Activated T-cell treated with anti-CD3 and anti-CD28 coated beads, Interleukin-2, amount 50 U/mL, for 72 hours (primary cell): Measurements from ENCODE around the gene DIO1. TPM values are rescaled to one million over a fixed set of nuclear protein-coding genes. Genes with fewer than 3 reads are reported as not detected.
A peak's percentile ranks its signal among the peaks of the same experiment; 100 is the strongest.

Experiments
- ATAC-seq, 2 donors: fragments of 150-1000 bp; cut with Tn5 transposase; replicated peaks in 1 of 2; 2 replicates each; pipeline ENCODE4 v1.10.0; 2021; ENCODE audit warnings: moderate library complexity in 2 of 2, mild to moderate bottlenecking in 1 of 2
- DNase-seq, 2 donors: peaks; one replicate each; pipeline ENCODE4 v3.0.0; 2021 to 2022; ENCODE audit warnings: mixed read lengths in 1 of 2
- H3K27ac Mint-ChIP-seq: one replicate; pipeline ENCODE4 v1.8.0; 2022; ENCODE audit warnings: mild to moderate bottlenecking, moderate library complexity, mixed read lengths
- H3K27me3 Mint-ChIP-seq: one replicate; pipeline ENCODE4 v1.8.0; 2022; ENCODE audit warnings: low read depth, mixed read lengths
- H3K36me3 Mint-ChIP-seq, 2 donors: one replicate each; pipeline ENCODE4 v1.8.0; 2022; ENCODE audit warnings: mixed read lengths in 2 of 2, mild to moderate bottlenecking in 1 of 2; ENCODE audit not compliant: insufficient read depth in 2 of 2
- H3K4me1 Mint-ChIP-seq: one replicate; pipeline ENCODE4 v1.8.0; 2022; ENCODE audit warnings: low read depth, mixed read lengths
- H3K4me3 Mint-ChIP-seq, 2 donors: one replicate each; pipeline ENCODE4 v1.8.0; 2022; ENCODE audit warnings: mild to moderate bottlenecking in 2 of 2, mixed read lengths in 2 of 2, moderate library complexity in 2 of 2
- H3K9me3 Mint-ChIP-seq, 2 donors: one replicate each; pipeline ENCODE4 v1.8.0; 2022; ENCODE audit warnings: mixed read lengths in 2 of 2
- total RNA-seq, 2 donors: library from RNA; stranded (reverse); gene quantifications; one replicate each; pipeline ENCODE4 v1.2.3, GENCODE V29; 2022

The DIO1 gene
- total RNA-seq, 2 donors from 2014 or later, result not detected

DNA sequence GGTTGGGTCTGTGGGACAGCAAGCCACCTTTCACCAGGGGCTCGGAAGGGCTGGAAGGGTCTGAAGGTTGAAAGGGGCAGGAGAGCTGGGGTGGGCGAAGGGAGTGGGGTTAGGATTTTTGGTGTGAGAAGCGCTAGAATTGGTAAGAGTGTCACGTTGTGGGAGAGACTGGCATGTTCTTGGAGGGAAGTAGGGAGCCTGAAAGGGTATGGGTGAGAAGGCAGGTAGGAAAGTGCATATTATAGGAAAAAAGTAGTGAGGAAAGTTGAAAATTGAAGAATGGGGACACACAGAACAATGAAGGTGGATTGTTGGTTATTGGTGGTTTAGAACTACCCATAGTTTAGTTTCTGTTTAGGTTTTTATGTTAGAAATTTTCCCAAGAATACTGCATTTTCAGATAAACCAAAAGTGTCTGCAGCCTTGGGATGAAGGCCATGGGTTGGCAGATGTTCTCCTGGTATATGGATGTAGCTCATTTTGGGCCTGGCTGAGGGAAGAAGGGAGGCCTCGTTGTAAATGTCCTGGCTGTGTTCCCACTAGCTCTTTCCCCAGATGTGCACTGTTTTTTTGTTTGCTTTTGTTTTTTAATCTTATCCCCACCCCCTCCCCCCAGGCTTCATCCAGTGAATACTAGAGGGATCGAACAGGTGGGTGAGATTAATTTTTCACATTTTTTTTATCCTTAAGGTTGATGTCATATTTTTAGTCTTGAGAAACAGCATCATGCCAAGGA is 53.4 kb downstream of the DIO1 start:
- no peaks in the 10 kb centered on the region for H3K9me3 Mint-ChIP-seq
- H3K27me3 Mint-ChIP-seq, result no peaks in the 10 kb centered on the region
- ATAC-seq (no peak), DNase-seq (no peak)
- peaks cover 56% of the 10 kb centered on the region for H3K4me1 Mint-ChIP-seq
- peak overlapping the region; percentile 92 for H3K27ac Mint-ChIP-seq
- peaks cover 3 to 11% of the 10 kb centered on the region in 2 donors for H3K36me3 Mint-ChIP-seq
- peak overlapping the region; percentile 95 to 99 for H3K4me3 Mint-ChIP-seq

- H3K4me1 Mint-ChIP-seq, result peaks cover 46% of the 10 kb centered on the region
- peak overlapping the region; percentile 54 for H3K27ac Mint-ChIP-seq
- DNase-seq, result no peak
- H3K9me3 Mint-ChIP-seq, result no peaks in the 10 kb centered on the region
- H3K4me3 Mint-ChIP-seq, result peak overlapping the region; percentile 25 to 95
- H3K36me3 Mint-ChIP-seq, result peaks cover 3 to 18% of the 10 kb centered on the region in 2 donors
- H3K27me3 Mint-ChIP-seq, result no peaks in the 10 kb centered on the region
- no peak for ATAC-seq
Observed at GRCh38 chr1:53948291-53948690, 54.3 kb downstream of the DIO1 start.

DNA sequence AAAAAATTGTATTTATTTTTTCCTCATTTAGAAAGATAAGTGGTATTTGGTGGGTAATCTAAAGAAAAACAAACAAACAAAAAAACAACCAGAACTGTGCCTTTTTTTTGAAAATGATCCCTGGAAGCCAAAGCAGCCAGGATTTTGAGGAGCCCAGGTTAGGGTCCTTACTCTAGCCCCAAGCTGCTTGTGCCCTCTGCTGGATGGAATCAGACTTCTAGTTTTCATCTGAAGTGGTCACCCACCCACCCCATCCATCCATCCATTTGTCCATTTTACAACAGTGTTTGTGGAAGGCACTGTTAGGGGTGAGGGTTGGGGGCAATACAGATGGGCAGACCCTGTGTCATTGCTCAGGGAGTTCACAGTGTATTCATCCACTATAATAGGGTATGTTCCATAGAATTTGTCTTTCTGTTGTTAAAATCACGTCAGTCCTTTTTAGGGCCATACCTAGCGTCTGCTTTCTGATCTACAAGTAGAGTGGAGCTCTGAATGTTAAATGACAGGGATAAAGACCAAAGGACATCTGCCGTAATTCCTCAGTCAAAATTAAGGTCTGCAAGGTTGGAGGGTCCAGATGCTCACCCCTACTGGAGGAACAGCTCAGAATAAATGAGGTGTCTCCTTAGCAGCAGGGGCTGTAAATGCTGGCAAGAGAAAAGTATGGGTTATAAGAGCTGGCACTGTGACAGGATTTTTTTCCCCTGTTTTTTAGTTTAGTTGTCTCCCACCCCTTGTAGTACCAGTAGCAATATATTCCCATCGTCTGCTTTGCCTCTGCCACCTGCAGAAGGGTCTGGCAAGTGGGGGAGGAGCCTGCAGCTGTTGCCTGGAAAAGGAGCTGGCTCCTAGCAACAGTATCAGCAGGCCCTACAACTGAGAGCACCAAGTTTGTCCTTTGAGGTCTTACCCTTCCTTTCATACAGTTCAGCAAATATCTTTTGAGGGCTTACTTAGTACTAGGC is 55.3 kb downstream of the DIO1 start:
- peaks cover 36% of the 10 kb centered on the region for H3K4me1 Mint-ChIP-seq
- H3K36me3 Mint-ChIP-seq, result peaks cover 3 to 18% of the 10 kb centered on the region in 2 donors
- H3K27me3 Mint-ChIP-seq, result no peaks in the 10 kb centered on the region
- no peak overlapping the region for H3K4me3 Mint-ChIP-seq
- no peak for ATAC-seq
- no peaks in the 10 kb centered on the region for H3K9me3 Mint-ChIP-seq
- peak; percentile 38 to 42 for DNase-seq
- no peak overlapping the region for H3K27ac Mint-ChIP-seq

- Mint-ChIP-seq H3K4me1 (peaks cover 28% of the 10 kb centered on the region), H3K4me3 (no peak overlapping the region), H3K27me3 (no peaks in the 10 kb centered on the region), H3K36me3 (peaks cover 3 to 13% of the 10 kb centered on the region in 2 donors), H3K27ac (no peak overlapping the region), H3K9me3 (no peaks in the 10 kb centered on the region)
- ATAC-seq, result no peak
- DNase-seq, result no peak
Observed at GRCh38 chr1:53951697-53952096, 57.7 kb downstream of the DIO1 start.

DNA sequence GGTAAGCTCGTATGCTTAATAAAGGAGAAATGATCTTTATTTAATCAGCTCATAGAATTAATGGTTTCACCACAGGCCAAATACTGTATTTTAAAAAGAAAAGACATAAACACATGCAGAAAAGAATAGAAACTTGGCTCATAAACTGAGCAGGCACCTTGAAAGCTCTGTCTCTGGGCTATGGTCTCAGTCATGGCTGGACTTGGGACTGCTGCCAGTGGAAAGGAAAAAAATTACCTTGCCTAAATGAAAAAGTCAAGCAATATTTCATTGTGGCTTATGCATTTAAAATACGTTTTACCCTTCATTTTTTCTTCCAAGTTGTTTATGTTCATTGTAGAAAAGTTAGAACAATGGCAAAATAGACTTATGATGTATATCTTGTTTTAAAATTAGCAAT is 60.1 kb downstream of the DIO1 start:
- H3K4me1 Mint-ChIP-seq, result peaks cover 15% of the 10 kb centered on the region
- H3K4me3 Mint-ChIP-seq, result no peak overlapping the region
- ATAC-seq (no peak), DNase-seq (no peak)
- peaks cover 3 to 11% of the 10 kb centered on the region in 2 donors for H3K36me3 Mint-ChIP-seq
- no peaks in the 10 kb centered on the region for H3K27me3 Mint-ChIP-seq
- H3K27ac Mint-ChIP-seq, result no peak overlapping the region
- H3K9me3 Mint-ChIP-seq, result no peaks in the 10 kb centered on the region

DNA sequence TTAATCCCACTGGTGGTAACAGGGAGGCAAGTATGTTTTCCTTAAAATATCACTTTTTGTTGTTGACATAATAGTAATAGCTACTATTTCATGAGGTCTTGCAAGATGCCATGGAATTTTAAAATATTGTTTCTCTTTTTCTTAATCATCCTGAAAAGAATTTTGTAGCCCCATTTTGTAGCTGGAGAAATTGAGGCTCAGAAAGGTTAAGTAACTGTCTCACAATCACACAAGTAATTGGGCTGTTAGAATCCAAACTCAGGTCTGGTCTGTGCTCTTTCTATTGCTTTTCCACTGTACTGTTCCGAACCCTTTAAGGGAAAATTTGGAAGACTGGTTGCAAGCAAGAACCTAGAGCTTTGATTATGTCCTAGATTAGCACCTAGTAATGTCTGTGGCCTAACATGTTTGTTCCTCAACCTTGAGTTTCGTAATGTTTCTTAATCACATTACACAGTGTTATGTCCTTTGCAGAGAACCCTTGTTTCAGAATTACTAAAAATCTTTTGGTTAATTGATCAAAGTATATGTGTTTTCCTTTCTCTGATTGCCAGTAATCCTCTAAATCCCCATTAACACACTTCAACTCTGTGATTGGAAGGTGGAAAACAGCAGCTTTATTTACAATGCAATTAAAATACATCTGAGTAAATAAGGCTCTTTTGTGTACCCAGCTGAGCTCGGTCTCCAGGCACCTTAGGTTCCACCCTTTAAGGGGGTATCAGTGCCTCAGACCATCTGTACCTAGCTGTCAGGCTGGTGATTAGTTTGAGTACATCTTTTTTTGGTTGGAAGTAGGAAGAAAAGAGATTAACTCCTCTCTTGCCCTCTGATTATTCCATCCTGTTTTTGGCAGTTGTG is 62.6 kb downstream of the DIO1 start:
- Mint-ChIP-seq H3K27me3 (no peaks in the 10 kb centered on the region), H3K4me1 (peaks cover 9% of the 10 kb centered on the region), H3K9me3 (no peaks in the 10 kb centered on the region), H3K4me3 (no peak overlapping the region), H3K36me3 (peaks cover 3 to 17% of the 10 kb centered on the region in 2 donors), H3K27ac (peak overlapping the region; percentile 76)
- no peak for DNase-seq
- no peak for ATAC-seq

GRCh38 chr1:53957194-53957818 is 63.3 kb downstream of the DIO1 start:
- Mint-ChIP-seq H3K4me1 (peaks cover 9% of the 10 kb centered on the region), H3K9me3 (no peaks in the 10 kb centered on the region), H3K36me3 (peaks cover 3 to 18% of the 10 kb centered on the region in 2 donors), H3K27me3 (no peaks in the 10 kb centered on the region), H3K27ac (peak overlapping the region; percentile 76), H3K4me3 (no peak overlapping the region)
- ATAC-seq, result no peak
- no peak for DNase-seq

DNA sequence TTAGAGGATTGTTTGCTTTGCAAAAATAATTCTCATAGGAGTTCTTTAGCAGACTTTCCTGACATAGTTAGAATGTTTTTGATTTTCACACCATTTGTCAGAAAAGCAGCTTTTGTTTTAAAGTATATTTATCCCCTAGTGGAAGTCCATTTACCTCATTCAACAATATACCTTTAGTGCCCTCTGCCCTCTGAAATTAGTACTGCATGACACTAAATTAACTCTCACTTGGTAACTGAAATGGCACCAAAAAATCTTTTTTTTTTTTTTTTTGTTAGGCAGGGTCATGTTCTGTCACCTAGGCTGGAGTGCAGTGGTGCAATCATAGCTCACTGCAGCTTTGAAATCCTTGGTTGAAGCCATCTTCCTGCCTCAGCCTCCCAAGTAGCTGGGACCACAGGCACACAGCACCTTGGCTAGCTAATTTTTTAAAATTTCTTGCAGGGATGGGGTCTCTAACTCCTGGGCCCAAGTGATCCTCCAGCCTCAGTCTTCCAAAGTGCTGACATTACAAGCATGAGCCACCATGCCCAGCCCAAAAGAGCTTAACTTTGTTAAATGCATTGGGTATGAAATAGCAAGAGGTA is 65.8 kb downstream of the DIO1 start:
- no peaks in the 10 kb centered on the region for H3K27me3 Mint-ChIP-seq
- H3K9me3 Mint-ChIP-seq, result no peaks in the 10 kb centered on the region
- no peak overlapping the region for H3K4me3 Mint-ChIP-seq
- DNase-seq (peak in 1 of 2 donors; percentile 14), ATAC-seq (peak; percentile 45 to 49)
- H3K27ac Mint-ChIP-seq, result no peak overlapping the region
- H3K36me3 Mint-ChIP-seq, result peaks cover 1 to 18% of the 10 kb centered on the region in 2 donors
- peaks cover 9% of the 10 kb centered on the region for H3K4me1 Mint-ChIP-seq

Other genes starting within 250 kb of the DIO1 start
- gene GLIS1, start 155.0 kb upstream of the DIO1 start, total RNA-seq, result not detected
- 10 to 100 TPM; 17.1 to 22.8 TPM for gene NDC1, start 55.9 kb upstream of the DIO1 start, total RNA-seq
- gene YIPF1, start 4.4 kb upstream of the DIO1 start, total RNA-seq, result 10 to 100 TPM; 33.7 to 48.5 TPM
- 10 to 100 TPM; 59.6 to 68.3 TPM for gene IFT25, start 51.5 kb downstream of the DIO1 start, total RNA-seq
- gene LRRC42, start 52.2 kb downstream of the DIO1 start, total RNA-seq, result 10 to 100 TPM; 39.0 to 40.3 TPM
- not detected for gene LDLRAD1, start 124.0 kb downstream of the DIO1 start, total RNA-seq
- 100 to 1,000 TPM; 148 to 179 TPM for gene TMEM59, start 159.0 kb downstream of the DIO1 start, total RNA-seq
- 10 to 100 TPM; 13.8 to 17.0 TPM for gene TCEANC2, start 159.4 kb downstream of the DIO1 start, total RNA-seq